Astrocyte (in vitro differentiated cells and primary cell): Measurements from ENCODE around the gene ADORA2A.

Experiments used
- CTCF ChIP-seq: IDR thresholded peaks from 2 replicates; pipeline ENCODE4 v1.5.1; 2011; ENCODE audit warnings: low read depth, mild to moderate bottlenecking, inconsistent platforms, low read length, moderate library complexity; ENCODE audit not compliant: insufficient read depth
- EZH2 ChIP-seq: IDR thresholded peaks from 2 replicates; pipeline ENCODE4 v1.6.1; 2012; ENCODE audit warnings: mild to moderate bottlenecking, low read length, inconsistent platforms; ENCODE audit not compliant: insufficient read depth

- TF ChIP-seq EZH2 (no peak), CTCF (no peak)
Measured at GRCh38 chr22:24435861-24436371, 8.5 kb downstream of the ADORA2A start.
